HEK293T (cell line): ENCODE data around the gene MT2A.
"Not testable (repeated sequence)": the region's sequence is repeated elsewhere in the genome, so short reads cannot be mapped to it uniquely, and the experiment has no call there.

Source experiments
- ARNT ChIP-seq: fragments of 450-650 bp; IDR thresholded peaks from 2 replicates; pipeline ENCODE4 v1.6.1; 2017; ENCODE audit warnings: mild to moderate bottlenecking
- BHLHE40 ChIP-seq: fragments of 450-650 bp; IDR thresholded peaks from 2 replicates; pipeline ENCODE4 v1.6.1; 2016; ENCODE audit warnings: mild to moderate bottlenecking, moderate library complexity, borderline replicate concordance
- CTBP1 ChIP-seq: fragments of 450-650 bp; IDR thresholded peaks from 2 replicates; pipeline ENCODE4 v1.6.1; 2016; ENCODE audit warnings: borderline replicate concordance
- ELF4 ChIP-seq: fragments of 450-650 bp; IDR thresholded peaks from 2 replicates; pipeline ENCODE4 v1.6.1; 2017; ENCODE audit warnings: antibody characterized with exemption
- FOXK2 ChIP-seq: fragments of 450-650 bp; IDR thresholded peaks from 2 replicates; pipeline ENCODE4 v1.6.1; 2016; ENCODE audit warnings: mild to moderate bottlenecking
- FOXM1 ChIP-seq: fragments of 450-650 bp; IDR thresholded peaks from 2 replicates; pipeline ENCODE4 v1.6.1; 2017; ENCODE audit warnings: mild to moderate bottlenecking, borderline replicate concordance
- HDGF ChIP-seq: fragments of 450-650 bp; IDR thresholded peaks from 2 replicates; pipeline ENCODE4 v1.6.1; 2017; ENCODE audit warnings: antibody characterized with exemption, borderline replicate concordance
- LEF1 ChIP-seq: fragments of 450-650 bp; IDR thresholded peaks from 2 replicates; pipeline ENCODE4 v1.6.1; 2017; ENCODE audit warnings: mild to moderate bottlenecking, borderline replicate concordance
- PKNOX1 ChIP-seq: fragments of 450-650 bp; IDR thresholded peaks from 2 replicates; pipeline ENCODE4 v1.6.1; 2016
- SP1 ChIP-seq: fragments of 450-650 bp; IDR thresholded peaks from 2 replicates; pipeline ENCODE4 v1.6.1; 2017
- TARDBP ChIP-seq: fragments of 450-650 bp; IDR thresholded peaks from 2 replicates; pipeline ENCODE4 v1.6.1; 2016
- ZNF384 ChIP-seq: fragments of 450-650 bp; IDR thresholded peaks from 2 replicates; pipeline ENCODE4 v1.6.1; 2016

- TF ChIP-seq HDGF, FOXM1, SP1, ELF4, PKNOX1, ARNT, FOXK2, LEF1, ZNF384, CTBP1, BHLHE40, TARDBP: not testable (repeated sequence)
Measured at GRCh38 chr16:56623184-56623583, 14.8 kb downstream of the MT2A start.
